Erythroblast (primary cell): ENCODE measurements around the gene NRG3.

ENCODE experiments used
- GATA1 ChIP-seq: IDR thresholded peaks from 2 replicates; pipeline ENCODE4 v1.6.1; 2011; ENCODE audit warnings: low read depth, mild to moderate bottlenecking, control low read depth, low read length, moderate library complexity
- POLR2A ChIP-seq: IDR thresholded peaks from 2 replicates; pipeline ENCODE4 v1.6.1; 2011; ENCODE audit warnings: mild to moderate bottlenecking, low read length

- TF ChIP-seq POLR2A, result no peak
- TF ChIP-seq GATA1, result no peak
Observed at GRCh38 chr10:81831060-81831459, 43.9 kb upstream of the NRG3 start.
